GM12865 (cell line): ENCODE data around the gene KASH5.
"Not testable (repeated sequence)": the region's sequence is repeated elsewhere in the genome, so short reads cannot be mapped to it uniquely, and the experiment has no call there.

ENCODE experiments used
- DNase-seq: peaks from one replicate; pipeline ENCODE4 v3.0.0; 2010; ENCODE audit warnings: low read depth
- H3K4me3 ChIP-seq: 2 replicates; pipeline ENCODE4 v1.5.1; 2011; ENCODE audit warnings: mild to moderate bottlenecking, low read depth, low read length, control low read depth
- TF ChIP-seq, protein P1 (sequence below): IDR thresholded peaks from 2 replicates; pipeline ENCODE4 v1.5.1; 2011; ENCODE audit warnings: low read length, control low read depth, low read depth, inconsistent platforms; ENCODE audit not compliant: insufficient read depth; ENCODE audit errors: missing control alignments

KASH5 gene

DNA sequence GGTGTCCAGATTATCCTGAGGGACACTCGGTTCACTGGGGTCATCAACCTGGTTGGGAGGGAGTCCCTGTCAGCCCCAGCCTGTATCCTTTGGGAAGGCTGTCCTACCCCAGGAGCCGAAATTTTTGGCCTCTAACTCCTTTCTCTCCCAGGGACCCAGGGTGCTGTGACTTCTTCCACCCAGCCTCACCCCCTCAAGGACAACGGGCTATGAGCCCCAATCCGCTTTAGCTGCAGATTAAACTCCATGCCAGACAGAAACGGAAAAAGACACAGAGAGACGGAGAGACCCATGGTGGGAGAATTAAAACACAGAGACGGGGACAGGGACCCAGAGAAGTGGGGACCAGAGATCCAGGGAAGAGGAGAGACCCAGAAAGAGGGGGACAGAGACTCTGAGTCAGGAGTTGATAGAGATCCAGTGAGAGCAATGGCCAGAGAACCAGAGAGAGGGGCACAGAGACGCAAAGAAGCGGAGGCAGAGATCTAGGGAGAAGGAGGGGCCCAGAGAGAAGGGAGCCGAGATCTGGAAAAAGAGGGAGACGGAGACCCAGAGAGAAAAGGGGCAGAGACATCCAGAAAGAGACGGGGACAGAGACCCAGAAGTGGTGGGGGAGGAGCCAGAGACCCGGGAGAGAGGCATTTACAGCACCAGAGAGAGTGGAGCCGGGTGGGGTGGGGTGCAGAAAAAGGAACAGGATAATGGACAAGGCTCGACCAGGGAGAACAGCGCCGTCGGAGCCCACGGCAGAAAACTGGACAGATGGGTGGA, 52.6 kb downstream of the KASH5 start:
- DNase-seq = no peak
- TF ChIP-seq, protein P1, sequence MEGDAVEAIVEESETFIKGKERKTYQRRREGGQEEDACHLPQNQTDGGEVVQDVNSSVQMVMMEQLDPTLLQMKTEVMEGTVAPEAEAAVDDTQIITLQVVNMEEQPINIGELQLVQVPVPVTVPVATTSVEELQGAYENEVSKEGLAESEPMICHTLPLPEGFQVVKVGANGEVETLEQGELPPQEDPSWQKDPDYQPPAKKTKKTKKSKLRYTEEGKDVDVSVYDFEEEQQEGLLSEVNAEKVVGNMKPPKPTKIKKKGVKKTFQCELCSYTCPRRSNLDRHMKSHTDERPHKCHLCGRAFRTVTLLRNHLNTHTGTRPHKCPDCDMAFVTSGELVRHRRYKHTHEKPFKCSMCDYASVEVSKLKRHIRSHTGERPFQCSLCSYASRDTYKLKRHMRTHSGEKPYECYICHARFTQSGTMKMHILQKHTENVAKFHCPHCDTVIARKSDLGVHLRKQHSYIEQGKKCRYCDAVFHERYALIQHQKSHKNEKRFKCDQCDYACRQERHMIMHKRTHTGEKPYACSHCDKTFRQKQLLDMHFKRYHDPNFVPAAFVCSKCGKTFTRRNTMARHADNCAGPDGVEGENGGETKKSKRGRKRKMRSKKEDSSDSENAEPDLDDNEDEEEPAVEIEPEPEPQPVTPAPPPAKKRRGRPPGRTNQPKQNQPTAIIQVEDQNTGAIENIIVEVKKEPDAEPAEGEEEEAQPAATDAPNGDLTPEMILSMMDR = no peak
- no peak overlapping the region for H3K4me3 ChIP-seq

DNA sequence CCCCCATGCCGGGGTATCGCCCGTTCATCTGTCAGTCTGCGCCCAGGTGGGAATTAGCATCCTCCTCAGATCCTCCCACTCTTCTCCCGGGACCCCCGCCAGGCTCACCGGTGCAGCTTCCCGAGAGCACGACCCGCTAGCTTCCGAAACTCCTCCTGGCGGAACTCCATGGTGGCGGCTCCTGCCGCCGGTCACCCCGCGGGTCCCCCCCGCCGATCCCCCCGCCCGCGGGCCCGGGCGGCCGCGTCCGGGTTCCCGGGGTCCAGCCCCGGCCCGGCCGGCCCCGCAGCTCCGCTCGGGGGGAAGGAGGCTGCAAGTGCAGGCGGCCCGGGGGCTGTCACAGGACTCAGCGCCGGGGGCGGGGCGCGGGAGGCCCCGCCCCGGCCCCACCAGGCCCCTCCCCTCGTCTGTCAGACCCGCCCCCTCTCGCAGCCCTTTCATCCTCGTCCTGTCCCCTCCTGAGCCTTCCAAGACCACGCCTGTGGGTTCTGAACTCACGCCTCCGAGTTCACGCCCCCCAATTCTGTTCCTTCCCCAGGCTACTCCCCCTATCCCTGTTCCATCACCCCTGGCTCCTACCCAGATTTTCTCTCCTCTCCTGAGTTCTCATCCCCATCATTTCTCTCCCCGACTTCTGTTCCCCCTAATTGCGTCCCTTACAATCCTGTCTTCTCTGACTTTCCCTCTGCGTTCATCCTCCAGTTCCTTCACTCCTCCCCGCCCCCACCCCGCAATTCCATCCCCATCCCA, 53.3 kb downstream of the KASH5 start, which contains the start of gene SLC17A7:
TSS of gene SLC17A7 (minus strand) at position 318 of the 750 bp plus-strand sequence. CDS start at position 170, 148 bp downstream.
- H3K4me3 ChIP-seq = no peak within 1 kb of the TSS; the same call in 1 of the 2 replicates
- TF ChIP-seq, protein P1 = no peak
- peak; percentile 34 for DNase-seq

DNA sequence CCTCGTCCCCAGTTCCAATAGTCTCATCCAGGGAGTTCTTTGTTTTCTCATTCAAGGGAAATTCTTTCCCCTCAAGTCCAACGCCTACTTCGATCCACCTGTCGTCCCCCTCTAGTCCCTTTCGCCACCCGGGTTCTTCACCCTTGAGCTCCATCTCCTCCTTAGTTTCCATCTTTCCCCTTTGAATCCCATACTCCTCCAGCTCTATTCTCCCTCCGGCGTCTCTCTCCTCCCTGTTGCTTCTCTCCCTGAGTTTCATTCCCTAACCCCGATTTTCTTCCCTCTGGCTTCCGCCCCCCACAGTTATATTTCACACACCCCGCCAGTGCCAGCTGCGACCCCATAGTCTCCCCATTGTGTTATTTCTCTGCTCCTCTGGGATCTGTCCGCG, 53.9 kb downstream of the KASH5 start:
- DNase-seq = no peak

DNA sequence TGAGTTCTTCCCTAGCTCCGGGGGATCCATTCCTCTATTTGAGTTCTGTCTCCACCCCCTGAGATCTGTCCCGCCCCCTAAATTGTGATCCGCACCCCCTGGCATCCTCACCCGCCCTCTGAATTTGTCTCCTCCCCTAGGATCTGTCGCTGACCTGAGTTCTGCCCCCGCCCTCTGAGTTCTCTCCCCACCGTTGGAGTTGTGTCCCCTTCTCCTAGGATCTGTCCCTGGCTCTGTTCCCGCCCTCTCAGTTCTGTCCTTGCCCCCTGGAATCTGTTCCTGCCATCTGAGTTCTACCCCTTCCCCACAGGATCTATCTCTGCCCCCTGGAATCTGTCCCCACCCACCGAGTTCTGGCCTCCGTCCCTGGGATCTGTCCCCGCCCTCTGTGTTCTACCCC, 54.3 kb downstream of the KASH5 start:
- no peak for DNase-seq
- TF ChIP-seq, protein P1 = no peak
- H3K4me3 ChIP-seq = peak overlapping the region; percentile 57

More for the DNA sequence above, 53.9 kb downstream of the KASH5 start:
- no peak overlapping the region for H3K4me3 ChIP-seq
- TF ChIP-seq, protein P1 = no peak

DNA sequence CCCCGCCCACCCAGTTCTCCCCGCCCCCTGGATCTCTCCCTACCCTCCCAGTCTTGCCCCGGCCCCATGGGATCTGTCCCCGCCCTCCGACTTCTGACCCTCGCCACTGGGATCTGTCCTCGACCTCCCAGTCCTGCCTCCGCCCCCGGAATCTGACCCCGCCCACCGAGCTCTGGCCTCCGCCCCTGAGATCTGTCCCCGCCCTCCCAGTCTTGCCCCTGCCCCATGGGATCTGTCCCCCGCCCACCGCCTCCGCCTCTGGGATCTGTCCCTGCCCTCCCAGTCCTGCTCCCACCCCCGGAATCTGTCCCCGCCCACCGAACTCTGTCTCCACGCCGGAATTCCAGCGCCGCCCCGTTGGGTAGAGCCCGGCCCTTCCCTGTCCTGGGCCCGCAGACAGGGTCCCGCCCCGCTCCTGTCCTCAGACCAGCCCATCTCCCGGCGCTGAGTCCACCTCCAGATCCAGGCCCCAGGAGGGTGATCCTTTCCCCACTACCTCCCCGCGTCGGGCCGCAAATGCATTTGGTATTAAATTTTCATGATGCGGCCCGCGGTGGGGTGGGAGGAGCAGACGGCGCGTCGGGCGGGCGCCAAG, 54.8 kb downstream of the KASH5 start:
- TF ChIP-seq, protein P1 = no peak
- peak; percentile 75 for DNase-seq
- H3K4me3 ChIP-seq = peak overlapping the region; percentile 57

DNA sequence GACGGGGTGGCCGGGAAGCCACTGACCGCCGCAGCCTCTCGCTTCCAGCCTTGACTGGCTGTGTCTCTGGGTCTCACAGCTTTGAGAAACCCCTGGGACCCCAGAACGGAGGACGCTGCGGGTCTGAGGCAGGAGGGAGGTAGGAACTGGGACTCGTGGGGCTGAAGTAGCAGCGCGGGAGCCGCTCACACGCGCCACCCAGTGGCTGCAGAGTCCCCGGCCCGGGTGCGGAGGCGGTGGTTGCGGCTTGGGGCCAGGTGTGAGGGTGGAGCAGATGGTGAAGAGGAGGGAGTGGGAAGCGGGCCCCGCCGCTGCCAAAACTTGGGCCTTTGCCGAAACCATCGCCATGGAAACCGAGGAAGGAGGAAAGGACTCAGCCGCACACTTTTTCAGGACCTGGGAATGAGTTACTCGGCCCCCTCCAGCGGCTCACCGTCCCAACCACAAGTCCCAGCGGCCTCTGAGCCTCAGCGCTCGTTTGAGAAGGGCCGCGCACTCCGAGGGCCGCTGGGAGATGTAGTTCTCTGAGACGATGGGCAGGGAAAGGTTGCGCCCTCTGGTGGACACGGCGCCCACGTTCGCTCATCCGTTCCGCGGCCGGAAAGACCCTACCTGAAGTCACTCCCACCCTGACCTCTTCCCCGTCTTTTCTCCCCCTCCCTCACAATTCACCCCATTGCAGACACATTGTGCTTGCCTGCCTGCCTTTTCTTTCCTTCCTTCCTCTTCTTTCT, 55.5 kb downstream of the KASH5 start:
- TF ChIP-seq, protein P1 = peak; percentile 96
- H3K4me3 ChIP-seq = peak overlapping the region; percentile 57
- peak; percentile 97 for DNase-seq

DNA sequence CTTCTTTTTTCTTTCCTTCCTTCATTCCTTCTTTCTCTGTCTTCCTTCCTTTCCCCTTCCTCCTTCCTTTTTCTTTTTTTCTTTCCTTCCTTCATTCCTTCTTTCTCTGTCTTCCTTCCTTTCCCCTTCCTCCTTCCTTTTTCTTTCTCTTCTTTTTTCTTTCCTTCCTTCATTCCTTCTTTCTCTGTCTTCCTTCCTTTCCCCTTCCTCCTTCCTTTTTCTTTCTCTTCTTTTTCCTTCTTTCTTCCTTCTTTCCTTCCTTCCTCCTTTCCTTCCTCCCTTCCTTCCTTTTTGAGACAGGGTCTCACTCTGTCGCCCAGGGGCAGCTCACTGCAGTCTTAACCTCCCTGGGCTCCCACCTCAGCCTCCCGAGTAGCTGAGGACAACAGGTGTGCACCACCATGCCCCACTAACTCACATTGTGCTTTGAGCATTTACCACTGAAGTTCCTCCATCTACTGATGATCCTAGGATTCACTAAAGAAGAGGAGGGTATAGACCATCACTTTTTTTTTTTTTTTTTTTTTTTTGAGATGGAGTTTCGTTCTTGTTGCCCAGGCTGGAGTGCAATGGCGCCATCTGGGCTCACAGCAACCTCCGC, 56.2 kb downstream of the KASH5 start:
- DNase-seq, H3K4me3 ChIP-seq: not testable (repeated sequence)
